Lower leg skin (tissue), 3 donors: Measurements from ENCODE around the gene RFX2.

Experiments used
- POLR2A ChIP-seq, 2 donors: fragments of 450-650 bp; IDR thresholded peaks; one replicate each; pipeline ENCODE4 v1.6.1; 2016 to 2017; ENCODE audit warnings: antibody characterized with exemption in 2 of 2, mild to moderate bottlenecking in 1 of 2, moderate library complexity in 1 of 2
- TF ChIP-seq, protein P1 (sequence below), 3 donors: fragments of 450-650 bp; IDR thresholded peaks; one replicate each; pipeline ENCODE4 v1.5.1; 2016; ENCODE audit warnings: antibody characterized with exemption in 3 of 3, mild to moderate bottlenecking in 3 of 3, moderate library complexity in 2 of 3

DNA sequence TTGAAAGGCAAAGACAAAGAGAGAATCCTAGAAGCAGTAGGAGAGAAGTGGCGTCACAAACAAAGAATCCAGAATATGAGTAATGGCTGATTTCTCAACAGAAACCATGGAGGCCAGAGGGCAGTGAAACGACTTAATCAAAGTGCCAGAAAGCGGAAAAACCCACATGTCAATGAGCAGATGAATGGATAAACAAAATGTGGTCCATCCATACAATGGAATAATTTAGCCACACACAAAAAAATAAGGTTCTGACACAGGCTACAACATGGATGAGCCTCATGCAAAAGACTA lies 80.1 kb downstream of the RFX2 start:
- TF ChIP-seq, protein P1, sequence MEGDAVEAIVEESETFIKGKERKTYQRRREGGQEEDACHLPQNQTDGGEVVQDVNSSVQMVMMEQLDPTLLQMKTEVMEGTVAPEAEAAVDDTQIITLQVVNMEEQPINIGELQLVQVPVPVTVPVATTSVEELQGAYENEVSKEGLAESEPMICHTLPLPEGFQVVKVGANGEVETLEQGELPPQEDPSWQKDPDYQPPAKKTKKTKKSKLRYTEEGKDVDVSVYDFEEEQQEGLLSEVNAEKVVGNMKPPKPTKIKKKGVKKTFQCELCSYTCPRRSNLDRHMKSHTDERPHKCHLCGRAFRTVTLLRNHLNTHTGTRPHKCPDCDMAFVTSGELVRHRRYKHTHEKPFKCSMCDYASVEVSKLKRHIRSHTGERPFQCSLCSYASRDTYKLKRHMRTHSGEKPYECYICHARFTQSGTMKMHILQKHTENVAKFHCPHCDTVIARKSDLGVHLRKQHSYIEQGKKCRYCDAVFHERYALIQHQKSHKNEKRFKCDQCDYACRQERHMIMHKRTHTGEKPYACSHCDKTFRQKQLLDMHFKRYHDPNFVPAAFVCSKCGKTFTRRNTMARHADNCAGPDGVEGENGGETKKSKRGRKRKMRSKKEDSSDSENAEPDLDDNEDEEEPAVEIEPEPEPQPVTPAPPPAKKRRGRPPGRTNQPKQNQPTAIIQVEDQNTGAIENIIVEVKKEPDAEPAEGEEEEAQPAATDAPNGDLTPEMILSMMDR (IDR thresholded peaks at IDR 0.05) = no peak
- TF ChIP-seq POLR2A (IDR thresholded peaks at IDR 0.05) = no peak
